K562 (cell line): Measurements from ENCODE around the gene EMC1. TPM values are rescaled to one million over a fixed set of nuclear protein-coding genes. Genes with fewer than 3 reads are reported as not detected.

ENCODE experiments used
- ATF2 ChIP-seq: sonication (generic); formaldehyde crosslinking; IDR thresholded peaks from 2 replicates; pipeline ENCODE4 v1.8.1; 2022; ENCODE audit warnings: missing genetic modification reagents
- C11orf30 ChIP-seq: fragments of 450-650 bp; IDR thresholded peaks from 2 replicates; pipeline ENCODE4 v1.6.1; 2016; ENCODE audit warnings: low read depth, mild to moderate bottlenecking
- CTBP1 ChIP-seq: fragments of 450-650 bp; IDR thresholded peaks from 2 replicates; pipeline ENCODE4 v1.6.1; 2016; ENCODE audit warnings: borderline replicate concordance
- HEY1 ChIP-seq: fragments of 250-450 bp; sonication (Bioruptor Pico); IDR thresholded peaks from 2 replicates; pipeline ENCODE4 v1.5.0; 2020; ENCODE audit warnings: mild to moderate bottlenecking, moderate library complexity, borderline replicate concordance
- KLF6 ChIP-seq: fragments of 250-450 bp; sonication (Bioruptor Pico); IDR thresholded peaks from 2 replicates; pipeline ENCODE4 v1.4.0; 2020; ENCODE audit warnings: mild to moderate bottlenecking, moderate library complexity, borderline replicate concordance
- MTA2 ChIP-seq: fragments of 450-650 bp; IDR thresholded peaks from 2 replicates; pipeline ENCODE4 v1.6.1; 2016; ENCODE audit warnings: low read depth
- NR4A1 ChIP-seq, 2 experiments: fragments of 250-450 bp in 1 of 2; fragments of 450-650 bp in 1 of 2; sonication (Bioruptor Pico) in 1 of 2; IDR thresholded peaks; 2 replicates each; pipeline versions ENCODE4 v1.4.0 to v1.6.1; 2016 to 2020; ENCODE audit warnings: mild to moderate bottlenecking in 2 of 2, missing compliant biosample characterization in 1 of 2, missing genetic modification characterization in 1 of 2, moderate library complexity in 1 of 2
- PHTF2 ChIP-seq: fragments of 250-450 bp; sonication (Bioruptor Pico); IDR thresholded peaks from 2 replicates; pipeline ENCODE4 v1.5.0; 2021; ENCODE audit warnings: mild to moderate bottlenecking
- RFX1 ChIP-seq: fragments of 450-650 bp; IDR thresholded peaks from 2 replicates; pipeline ENCODE4 v1.6.1; 2016; ENCODE audit warnings: mild to moderate bottlenecking, moderate library complexity
- ZNF175 ChIP-seq: fragments of 200-800 bp; sonication (Bioruptor generic); IDR thresholded peaks from 2 replicates; pipeline ENCODE4 v1.6.1; 2016; ENCODE audit warnings: low read depth, mild to moderate bottlenecking, missing genetic modification characterization, missing compliant biosample characterization
- ZNF592 ChIP-seq: fragments of 450-650 bp; IDR thresholded peaks from 2 replicates; pipeline ENCODE4 v1.6.1; 2017; ENCODE audit warnings: antibody characterized with exemption, mild to moderate bottlenecking
- ZNF695 ChIP-seq: fragments of 450-650 bp; formaldehyde crosslinking; IDR thresholded peaks from 2 replicates; pipeline ENCODE4 v1.4.0; 2020; ENCODE audit warnings: mild to moderate bottlenecking, moderate library complexity
- polyA plus RNA-seq, 8 experiments: library from polyadenylated mRNA; depleted of rRNA in 4 of 8; stranded (reverse) in 5 of 8; unstranded in 3 of 8; fragments of >200 nt; fragmentation: Nextera tagmentation in 2 of 8; fragmentation: Illumina TruSeq in 1 of 8; extraction: Ambion mirVana in 2 of 8; extraction: Trizol in 1 of 8; gene quantifications; 2 replicates each; pipeline versions ENCODE4 v1.2.1 to v1.2.3, GENCODE V29; 2011 to 2014; ENCODE audit warnings: inconsistent platforms in 1 of 8, missing spikeins in 1 of 8
- total RNA-seq, 7 experiments: library from RNA; depleted of rRNA in 6 of 7; stranded (reverse); fragments of >200 nt in 6 of 7; fragmentation: Illumina TruSeq in 2 of 7; extraction: Trizol in 2 of 7; gene quantifications; 2 replicates each; pipeline versions ENCODE4 v1.2.1 to v1.2.3, GENCODE V29; 2011 to 2021; ENCODE audit warnings: low replicate concordance in 1 of 7
- TF ChIP-seq, protein P1 (sequence below), 2 experiments: IDR thresholded peaks in 1 of 2; conservative IDR thresholded peaks in 1 of 2; 2 replicates each; pipeline ENCODE4 v1.6.1; 2016; ENCODE audit warnings: low read depth in 2 of 2, mild to moderate bottlenecking in 1 of 2, missing compliant biosample characterization in 1 of 2, missing genetic modification characterization in 1 of 2, moderate library complexity in 1 of 2
- TF ChIP-seq, protein P2 (sequence below), 2 experiments: fragments of 200-800 bp in 1 of 2; sonication (Bioruptor generic) in 1 of 2; sonication (generic) in 1 of 2; formaldehyde crosslinking in 1 of 2; IDR thresholded peaks in 1 of 2; conservative IDR thresholded peaks in 1 of 2; 2 replicates each; pipeline versions ENCODE4 v1.5.0 to v1.6.1; 2016 to 2020; ENCODE audit warnings: missing compliant biosample characterization in 1 of 2, missing genetic modification characterization in 1 of 2, missing genetic modification reagents in 1 of 2

EMC1 gene
- total and polyA plus RNA-seq, 9 of the 15 experiments (the other 6 are each of a cell fraction or from before 2014, with no cell fraction given) = 17.8 to 88.2 (median 37.4) TPM

DNA sequence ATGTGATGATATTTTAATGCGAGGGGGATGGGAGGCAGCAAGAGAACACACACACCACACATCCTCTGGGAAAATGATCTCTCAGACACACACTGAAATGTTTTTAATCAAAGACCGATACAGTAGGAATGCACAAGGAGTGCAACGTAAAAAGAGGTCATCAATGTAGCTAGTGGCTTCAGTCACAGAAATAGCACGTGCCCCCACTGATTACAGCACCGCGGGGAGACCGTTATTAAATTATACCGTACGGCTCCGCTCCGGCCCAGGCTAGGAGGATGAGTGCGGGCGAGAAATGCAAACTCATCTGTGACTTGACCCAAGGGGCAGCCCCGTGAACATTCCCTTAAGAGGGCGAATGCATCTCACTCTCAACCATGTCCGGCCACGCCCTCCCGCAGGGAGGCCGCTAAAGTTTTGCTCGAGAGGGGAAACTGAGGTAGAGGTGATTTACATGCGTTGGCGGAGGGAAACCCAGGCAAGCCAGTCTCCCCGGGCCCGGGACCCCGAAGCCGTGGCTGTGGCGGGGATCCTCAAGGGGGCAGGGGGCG, 41.8 kb downstream of the EMC1 start (continued):
- TF ChIP-seq KLF6 (CRISPR knock-in tag) = peak; percentile 62; the same call in 1 of the 2 replicates
- no peak for TF ChIP-seq HEY1 (CRISPR knock-in tag)
- no peak for TF ChIP-seq ATF2 (CRISPR knock-in tag)
- no peak for TF ChIP-seq NR4A1 (CRISPR knock-in tag; IDR thresholded peaks at IDR 0.05)
- no peak for TF ChIP-seq NR4A1 (tag; IDR thresholded peaks at IDR 0.05)
- TF ChIP-seq PHTF2 (CRISPR knock-in tag) = peak; percentile 6; the same call in 1 of the 2 replicates
- no peak for TF ChIP-seq CTBP1
- TF ChIP-seq ZNF175 (CRISPR knock-in tag) = no peak
- TF ChIP-seq ZNF592 = peak; percentile 14; the same call in 1 of the 2 replicates
- TF ChIP-seq, protein P1, sequence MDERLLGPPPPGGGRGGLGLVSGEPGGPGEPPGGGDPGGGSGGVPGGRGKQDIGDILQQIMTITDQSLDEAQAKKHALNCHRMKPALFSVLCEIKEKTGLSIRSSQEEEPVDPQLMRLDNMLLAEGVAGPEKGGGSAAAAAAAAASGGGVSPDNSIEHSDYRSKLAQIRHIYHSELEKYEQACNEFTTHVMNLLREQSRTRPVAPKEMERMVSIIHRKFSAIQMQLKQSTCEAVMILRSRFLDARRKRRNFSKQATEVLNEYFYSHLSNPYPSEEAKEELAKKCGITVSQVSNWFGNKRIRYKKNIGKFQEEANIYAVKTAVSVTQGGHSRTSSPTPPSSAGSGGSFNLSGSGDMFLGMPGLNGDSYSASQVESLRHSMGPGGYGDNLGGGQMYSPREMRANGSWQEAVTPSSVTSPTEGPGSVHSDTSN (CRISPR knock-in tag; IDR thresholded peaks at IDR 0.05; ENCODE audit: low read depth) = no peak
- TF ChIP-seq, protein P1 (tag; conservative IDR thresholded peaks at IDR 0.05; ENCODE audit: low read depth) = no peak
- TF ChIP-seq, protein P2, sequence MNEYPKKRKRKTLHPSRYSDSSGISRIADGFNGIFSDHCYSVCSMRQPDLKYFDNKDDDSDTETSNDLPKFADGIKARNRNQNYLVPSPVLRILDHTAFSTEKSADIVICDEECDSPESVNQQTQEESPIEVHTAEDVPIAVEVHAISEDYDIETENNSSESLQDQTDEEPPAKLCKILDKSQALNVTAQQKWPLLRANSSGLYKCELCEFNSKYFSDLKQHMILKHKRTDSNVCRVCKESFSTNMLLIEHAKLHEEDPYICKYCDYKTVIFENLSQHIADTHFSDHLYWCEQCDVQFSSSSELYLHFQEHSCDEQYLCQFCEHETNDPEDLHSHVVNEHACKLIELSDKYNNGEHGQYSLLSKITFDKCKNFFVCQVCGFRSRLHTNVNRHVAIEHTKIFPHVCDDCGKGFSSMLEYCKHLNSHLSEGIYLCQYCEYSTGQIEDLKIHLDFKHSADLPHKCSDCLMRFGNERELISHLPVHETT (CRISPR knock-in tag; conservative IDR thresholded peaks at IDR 0.05 in 1 of 2, IDR thresholded peaks at IDR 0.05 in 1 of 2) = no peak
- peak; percentile 93 for TF ChIP-seq C11orf30
- TF ChIP-seq MTA2 = no peak
- no peak for TF ChIP-seq RFX1
- no peak for TF ChIP-seq ZNF695 (CRISPR knock-in tag)
